MM.1S (cell line): ENCODE results near the gene TSEN34.

Experiments
- DNase-seq: peaks from one replicate; pipeline ENCODE4 v3.0.0-alpha.2; 2015
- H2AFZ ChIP-seq: fragments of 300-600 bp; sonication (generic); 2 replicates; pipeline ENCODE4 v1.6.0; 2016; ENCODE audit warnings: antibody characterized with exemption, low read length
- H3F3A ChIP-seq: fragments of 300-600 bp; sonication (generic); 2 replicates; pipeline ENCODE4 v1.6.1; 2016; ENCODE audit warnings: mild to moderate bottlenecking, antibody characterized with exemption, low read length, moderate library complexity, mixed read lengths; ENCODE audit not compliant: insufficient read depth
- H3K27ac ChIP-seq: fragments of 300-600 bp; sonication (generic); 2 replicates; pipeline ENCODE4 v1.5.1; 2016; ENCODE audit warnings: mild to moderate bottlenecking, low read length
- H3K27me3 ChIP-seq: fragments of 300-600 bp; sonication (generic); replicated peaks from 2 replicates; pipeline ENCODE4 v1.6.0; 2016; ENCODE audit warnings: low read length; ENCODE audit not compliant: insufficient read depth
- H3K36me3 ChIP-seq: fragments of 300-600 bp; sonication (generic); replicated peaks from 2 replicates; pipeline ENCODE4 v1.6.1; 2016; ENCODE audit warnings: mild to moderate bottlenecking, low read length, mixed read lengths; ENCODE audit not compliant: insufficient read depth
- H3K4me1 ChIP-seq: fragments of 300-600 bp; sonication (generic); 2 replicates; pipeline ENCODE4 v1.6.1; 2016; ENCODE audit warnings: low read length, mixed read lengths
- H3K4me2 ChIP-seq: fragments of 300-600 bp; sonication (generic); 2 replicates; pipeline ENCODE4 v1.6.0; 2016; ENCODE audit warnings: low read depth, low read length
- H3K4me3 ChIP-seq: fragments of 300-600 bp; sonication (generic); 2 replicates; pipeline ENCODE4 v1.5.1; 2016; ENCODE audit warnings: low read length, mixed read lengths
- H3K79me2 ChIP-seq: fragments of 300-600 bp; sonication (generic); 2 replicates; pipeline ENCODE4 v1.6.1; 2016; ENCODE audit warnings: mixed run types, low read length, mixed read lengths
- H3K9ac ChIP-seq: fragments of 300-600 bp; sonication (generic); 2 replicates; pipeline ENCODE4 v1.6.1; 2016; ENCODE audit warnings: low read length, mixed read lengths
- H3K9me2 ChIP-seq: fragments of 300-600 bp; sonication (generic); replicated peaks from 2 replicates; pipeline ENCODE4 v1.6.1; 2016; ENCODE audit warnings: mild to moderate bottlenecking, low read length, mixed read lengths; ENCODE audit not compliant: insufficient read depth
- H3K9me3 ChIP-seq: fragments of 300-600 bp; sonication (generic); replicated peaks from 2 replicates; pipeline ENCODE4 v1.6.1; 2016; ENCODE audit warnings: mild to moderate bottlenecking, low read length, mixed read lengths; ENCODE audit not compliant: insufficient read depth
- H4K20me1 ChIP-seq: fragments of 300-600 bp; sonication (generic); 2 replicates; pipeline ENCODE4 v1.6.1; 2016; ENCODE audit warnings: mild to moderate bottlenecking, low read length, moderate library complexity, mixed read lengths; ENCODE audit not compliant: insufficient read depth
- CTCF ChIP-seq: fragments of 300-600 bp; sonication (generic); IDR thresholded peaks from 2 replicates; pipeline ENCODE4 v1.5.1; 2016; ENCODE audit warnings: antibody characterized with exemption, low read length, mixed read lengths
- EZH2 ChIP-seq: fragments of 300-600 bp; sonication (generic); optimal IDR thresholded peaks from 2 replicates; pipeline ENCODE3; 2017; ENCODE audit warnings: low read depth, mild to moderate bottlenecking, antibody characterized with exemption, low read length, mixed read lengths
- EZH2phosphoT487 ChIP-seq: fragments of 300-600 bp; sonication (generic); IDR thresholded peaks from 2 replicates; pipeline ENCODE4 v1.6.1; 2018; ENCODE audit warnings: antibody characterized with exemption, low read length

The TSEN34 gene

GRCh38 chr19:54152878-54153524 is 38.1 kb upstream of the TSEN34 start:
- H2AFZ ChIP-seq: no peak overlapping the region
- peaks cover 8% of the 10 kb centered on the region for H3K36me3 ChIP-seq
- no peak for DNase-seq
- H3K4me2 ChIP-seq: no peak overlapping the region
- H3K9ac ChIP-seq: no peak overlapping the region
- H3F3A ChIP-seq: peaks cover 13% of the 10 kb centered on the region; the same call in 1 of the 2 replicates
- peaks cover 13% of the 10 kb centered on the region for H3K79me2 ChIP-seq
- no peak overlapping the region for H3K27ac ChIP-seq
- H3K4me1 ChIP-seq: peaks cover under 1% of the 10 kb centered on the region; the same call in 1 of the 2 replicates
- H3K9me3 ChIP-seq: no peaks in the 10 kb centered on the region
- H3K27me3 ChIP-seq: no peaks in the 10 kb centered on the region
- TF ChIP-seq CTCF (no peak), EZH2phosphoT487 (no peak)
- no peaks in the 10 kb centered on the region for H3K9me2 ChIP-seq
- no peak overlapping the region for H3K4me3 ChIP-seq
- no peaks in the 10 kb centered on the region for H4K20me1 ChIP-seq

- Histone ChIP-seq H3K79me2 (peaks cover 21% of the 10 kb centered on the region), H3K4me2 (no peak overlapping the region), H3K27me3 (no peaks in the 10 kb centered on the region), H3F3A (peaks cover 21% of the 10 kb centered on the region), H3K36me3 (peaks cover 8% of the 10 kb centered on the region), H3K4me3 (no peak overlapping the region), H4K20me1 (no peaks in the 10 kb centered on the region), H3K27ac (no peak overlapping the region), H2AFZ (no peak overlapping the region), H3K4me1 (peaks cover 7% of the 10 kb centered on the region; the same call in 1 of the 2 replicates), H3K9me3 (no peaks in the 10 kb centered on the region), H3K9me2 (no peaks in the 10 kb centered on the region), H3K9ac (no peak overlapping the region)
- no peak for DNase-seq
- TF ChIP-seq EZH2phosphoT487 (no peak), EZH2 (no peak), CTCF (no peak)
Observed at GRCh38 chr19:54153731-54154326, 37.3 kb upstream of the TSEN34 start.

DNA sequence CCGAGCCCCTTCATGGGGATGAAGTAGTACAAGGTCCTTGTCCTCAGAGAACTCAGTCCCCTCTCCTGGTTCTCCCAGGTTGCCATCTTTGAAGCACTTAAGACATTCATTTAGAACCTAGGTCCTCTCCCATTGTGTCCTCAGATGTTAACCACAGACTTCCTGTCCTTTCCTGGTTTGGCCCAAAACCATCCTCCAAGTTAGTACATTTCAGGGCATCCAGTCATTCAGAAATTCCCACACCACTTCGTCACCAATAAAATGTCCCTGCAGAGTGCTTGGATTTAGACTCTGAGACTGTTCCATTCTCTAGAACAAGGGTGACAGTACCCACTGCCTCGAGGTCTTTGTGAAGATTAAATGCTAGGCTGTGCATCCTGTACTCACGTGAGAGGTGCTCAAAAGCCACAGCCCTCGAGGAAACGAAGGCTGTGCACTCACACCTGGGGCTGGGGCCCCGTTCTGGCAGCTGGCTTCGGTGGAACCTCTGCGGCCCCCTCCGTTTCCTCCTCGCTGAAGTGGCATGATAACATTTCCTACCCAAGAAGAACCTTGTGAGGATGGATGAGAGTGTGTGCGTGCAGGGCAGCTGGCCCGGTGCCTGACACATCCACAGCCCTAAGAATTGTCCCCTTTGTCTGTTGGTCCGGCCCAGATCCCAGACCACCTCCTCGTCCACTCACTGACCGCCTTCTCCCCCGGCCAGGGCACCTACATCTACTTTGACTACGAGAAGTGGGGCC is 36.3 kb upstream of the TSEN34 start:
- TF ChIP-seq CTCF: no peak
- no peak for TF ChIP-seq EZH2phosphoT487
- no peak for TF ChIP-seq EZH2
- Histone ChIP-seq H4K20me1 (no peaks in the 10 kb centered on the region), H3K36me3 (peaks cover 8% of the 10 kb centered on the region), H3K9me2 (no peaks in the 10 kb centered on the region), H3K4me3 (no peak overlapping the region), H3F3A (peaks cover 25% of the 10 kb centered on the region), H3K9ac (no peak overlapping the region), H3K27me3 (no peaks in the 10 kb centered on the region), H2AFZ (no peak overlapping the region), H3K79me2 (peaks cover 25% of the 10 kb centered on the region), H3K4me2 (no peak overlapping the region), H3K27ac (no peak overlapping the region), H3K4me1 (peaks cover 7% of the 10 kb centered on the region; the same call in 1 of the 2 replicates), H3K9me3 (no peaks in the 10 kb centered on the region)
- no peak for DNase-seq
